Lower lobe of right lung (tissue), 2 donors: Measurements from ENCODE around the gene CTNS. TPM values are rescaled to one million over a fixed set of nuclear protein-coding genes. Genes with fewer than 3 reads are reported as not detected.

ENCODE experiments used
- ATAC-seq, 2 donors: fragments of 200-7000 bp; cut with Tn5 transposase; one replicate each; pipeline ENCODE4 v1.9.1; 2020 to 2022; ENCODE audit warnings: mild to moderate bottlenecking in 2 of 2, moderate library complexity in 2 of 2
- DNase-seq: peaks from one replicate; pipeline ENCODE4 v3.0.0-alpha.2; 2020
- H3K27ac ChIP-seq: fragments of 200-600 bp; one replicate; pipeline ENCODE4 v1.8.0; 2022
- H3K27me3 ChIP-seq: fragments of 200-600 bp; one replicate; pipeline ENCODE4 v1.8.0; 2022; ENCODE audit warnings: low read depth
- H3K36me3 ChIP-seq: fragments of 200-600 bp; one replicate; pipeline ENCODE4 v1.8.0; 2022; ENCODE audit warnings: mild to moderate bottlenecking
- H3K4me1 ChIP-seq: fragments of 200-600 bp; one replicate; pipeline ENCODE4 v1.8.0; 2022
- H3K4me3 ChIP-seq: fragments of 200-600 bp; one replicate; pipeline ENCODE4 v1.8.0; 2022; ENCODE audit warnings: mild to moderate bottlenecking
- H3K9me3 ChIP-seq: fragments of 200-600 bp; one replicate; pipeline ENCODE4 v1.8.0; 2022
- CTCF ChIP-seq: fragments of 200-600 bp; IDR thresholded peaks from one replicate; pipeline ENCODE4 v1.8.0; 2022; ENCODE audit warnings: antibody characterized with exemption, mild to moderate bottlenecking
- intact Hi-C: fragments of 100-400 bp; cut with DNase I; formaldehyde crosslinking; loops from one replicate; pipeline ENCODE4 v1.11.0; 2022
- total RNA-seq: library from RNA; stranded (reverse); fragmentation: NEBNext Ultra II Directional; extraction: Animal tissue kit (Norgen Biotek cat#: 25700); gene quantifications from one replicate; pipeline ENCODE4 v1.2.1, GENCODE V29; 2021
- donor health status: DM: no; HTN: yes; CAD: no; lungs with severe emphysema.

CTNS gene
- total RNA-seq, 1 donor from 2014 or later = 21.1 TPM

GRCh38 chr17:3626831-3627768 is 9.5 kb upstream of the CTNS start:
- no peaks in the 10 kb centered on the region for H3K4me1 ChIP-seq
- H3K9me3 ChIP-seq = no peaks in the 10 kb centered on the region
- intact Hi-C loops = no loop called here

GRCh38 chr17:3627769-3628167 is 8.8 kb upstream of the CTNS start:
- no peak for DNase-seq
- intact Hi-C loops = no loop called here
- no peaks in the 10 kb centered on the region for H3K9me3 ChIP-seq
- no peak overlapping the region for H3K4me3 ChIP-seq
- no peaks in the 10 kb centered on the region for H3K4me1 ChIP-seq
- H3K27ac ChIP-seq = no peak overlapping the region
- H3K36me3 ChIP-seq = peaks cover 69% of the 10 kb centered on the region
- no peaks in the 10 kb centered on the region for H3K27me3 ChIP-seq
- ATAC-seq = no peak
- TF ChIP-seq CTCF = no peak

More at GRCh38 chr17:3626831-3627768, 9.5 kb upstream of the CTNS start:
- H3K27ac ChIP-seq = no peak overlapping the region
- H3K36me3 ChIP-seq = peaks cover 76% of the 10 kb centered on the region
- no peak for DNase-seq
- H3K4me3 ChIP-seq = no peak overlapping the region
- no peaks in the 10 kb centered on the region for H3K27me3 ChIP-seq
- no peak for TF ChIP-seq CTCF
- no peak for ATAC-seq

- DNase-seq (no peak), ATAC-seq (no peak)
- Histone ChIP-seq H3K27ac (no peak overlapping the region), H3K36me3 (peaks cover 39% of the 10 kb centered on the region), H3K27me3 (no peaks in the 10 kb centered on the region), H3K4me3 (no peak overlapping the region), H3K9me3 (no peaks in the 10 kb centered on the region), H3K4me1 (peaks cover 14% of the 10 kb centered on the region)
- TF ChIP-seq CTCF = no peak
- intact Hi-C loops = no loop called here
Measured at GRCh38 chr17:3630781-3631180, 5.8 kb upstream of the CTNS start.

- Histone ChIP-seq H3K9me3 (no peaks in the 10 kb centered on the region), H3K36me3 (peaks cover 31% of the 10 kb centered on the region), H3K27ac (no peak overlapping the region), H3K4me1 (peaks cover 17% of the 10 kb centered on the region), H3K4me3 (no peak overlapping the region), H3K27me3 (no peaks in the 10 kb centered on the region)
- TF ChIP-seq CTCF = no peak
- no peak for DNase-seq
- no peak for ATAC-seq
- intact Hi-C loops = no loop called here
Measured at GRCh38 chr17:3632287-3632686, 4.3 kb upstream of the CTNS start.

DNA sequence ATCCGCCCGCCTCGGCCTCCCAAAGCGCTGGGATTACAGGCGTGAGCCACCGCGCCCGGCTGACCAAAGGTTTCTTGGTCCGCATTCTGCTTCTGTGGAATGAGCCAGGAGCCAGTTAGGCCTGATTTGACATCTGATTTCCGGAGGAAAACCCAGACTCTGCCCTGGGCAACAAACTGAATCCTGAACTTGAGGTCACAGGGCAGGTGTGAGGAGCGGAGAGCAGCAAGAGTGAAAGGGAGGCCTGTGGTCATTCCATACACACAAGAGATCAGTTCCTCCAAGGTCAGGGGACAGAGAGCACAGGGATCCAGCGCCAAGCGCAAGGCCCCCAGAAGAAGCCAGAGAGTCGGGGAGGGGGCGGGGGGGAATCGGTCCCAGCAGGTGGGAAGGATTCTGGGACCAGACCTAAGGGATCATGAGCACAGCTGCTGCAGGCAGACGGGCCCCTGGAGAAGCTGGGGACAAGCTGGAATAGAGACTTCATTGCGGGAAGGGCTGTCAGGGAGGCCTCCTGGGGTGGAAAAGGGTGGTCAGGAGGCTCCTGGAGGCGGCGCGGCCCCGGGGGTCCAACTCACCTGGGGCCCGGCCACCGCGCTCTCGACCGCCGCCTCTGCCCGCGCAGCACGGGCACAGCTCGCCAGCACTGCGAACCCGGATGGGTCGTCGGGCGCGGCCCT is 946 bp upstream of the CTNS start:
- peak overlapping the region; percentile 99 for H3K27ac ChIP-seq
- no peaks in the 10 kb centered on the region for H3K9me3 ChIP-seq
- ATAC-seq (peak in 1 of 2 donors; percentile 1), DNase-seq (no peak)
- intact Hi-C loops = no loop called here
- no peaks in the 10 kb centered on the region for H3K27me3 ChIP-seq
- H3K4me3 ChIP-seq = peak overlapping the region; percentile 99
- TF ChIP-seq CTCF = no peak
- H3K4me1 ChIP-seq = peaks cover 33% of the 10 kb centered on the region
- H3K36me3 ChIP-seq = peaks cover 4% of the 10 kb centered on the region
